Naive thymus-derived CD4-positive, alpha-beta T cell (primary cell): ENCODE data around the gene DYNC2I2. TPM values are rescaled to one million over a fixed set of nuclear protein-coding genes. Genes with fewer than 3 reads are reported as not detected.
"Not testable (repeated sequence)": the region's sequence is repeated elsewhere in the genome, so short reads cannot be mapped to it uniquely, and the experiment has no call there.

ENCODE experiments used
- ATAC-seq: fragments of 150-1000 bp; cut with Tn5 transposase; 2 replicates; pipeline ENCODE4 v1.10.0; 2021; ENCODE audit warnings: mild to moderate bottlenecking, moderate library complexity
- CTCF ChIA-PET: fragments of 350-600 bp; sonication (Branson Sonifier 250); formaldehyde crosslinking; loops from one replicate; lab custom pipeline; 2021; ENCODE audit warnings: antibody characterized with exemption; lab: Charles Lee
- POLR2A ChIA-PET: fragments of 350-600 bp; sonication (Branson Sonifier 250); formaldehyde crosslinking; loops from one replicate; lab custom pipeline; 2021; ENCODE audit warnings: antibody characterized with exemption, inconsistent platforms; lab: Charles Lee
- DNase-seq, 9 donors: peaks; one replicate each; pipeline versions ENCODE4 v3.0.0 to v3.0.0-alpha.2; 2020 to 2022; ENCODE audit warnings: mixed read lengths in 1 of 9
- H3K27ac ChIP-seq: one replicate; pipeline ENCODE4 v1.7.0; 2013; ENCODE audit warnings: mild to moderate bottlenecking, low read depth, low read length, moderate library complexity
- H3K27me3 ChIP-seq, 2 donors: one replicate each; pipeline ENCODE4 v1.7.0; 2013; ENCODE audit warnings: low read length in 2 of 2, mild to moderate bottlenecking in 2 of 2, moderate library complexity in 2 of 2; ENCODE audit not compliant: control insufficient read depth in 2 of 2, insufficient read depth in 2 of 2
- H3K36me3 ChIP-seq, 3 experiments: 1 replicate in 2 of 3; 2 replicates in 1 of 3; pipeline ENCODE4 v1.7.0; 2013; ENCODE audit warnings: low read length in 3 of 3, mild to moderate bottlenecking in 3 of 3, moderate library complexity in 1 of 3; ENCODE audit not compliant: insufficient read depth in 3 of 3, control insufficient read depth in 2 of 3
- H3K4me1 ChIP-seq, 2 donors: one replicate each; pipeline ENCODE4 v1.7.0; 2013; ENCODE audit warnings: low read length in 2 of 2, mild to moderate bottlenecking in 2 of 2, moderate library complexity in 1 of 2; ENCODE audit not compliant: control insufficient read depth in 2 of 2, insufficient read depth in 2 of 2
- H3K4me3 ChIP-seq: 2 replicates; pipeline ENCODE4 v1.7.0; 2013; ENCODE audit warnings: mild to moderate bottlenecking, low read length
- H3K9me3 ChIP-seq, 3 experiments: 1 replicate in 2 of 3; 2 replicates in 1 of 3; pipeline ENCODE4 v1.7.0; 2013; ENCODE audit warnings: low read length in 3 of 3; ENCODE audit not compliant: control insufficient read depth in 2 of 3
- H3K27ac Mint-ChIP-seq, 9 donors: one replicate each; pipeline ENCODE4 v1.8.0; 2020 to 2022; ENCODE audit warnings: mixed read lengths in 9 of 9, mild to moderate bottlenecking in 8 of 9, moderate library complexity in 5 of 9, inconsistent platforms in 2 of 9
- H3K27me3 Mint-ChIP-seq, 5 donors: one replicate each; pipeline ENCODE4 v1.8.0; 2021 to 2022; ENCODE audit warnings: mixed read lengths in 5 of 5, mild to moderate bottlenecking in 1 of 5
- H3K36me3 Mint-ChIP-seq, 5 donors: one replicate each; pipeline ENCODE4 v1.8.0; 2020 to 2022; ENCODE audit warnings: mixed read lengths in 5 of 5, mild to moderate bottlenecking in 3 of 5, inconsistent platforms in 1 of 5
- H3K4me1 Mint-ChIP-seq, 7 donors: one replicate each; pipeline ENCODE4 v1.8.0; 2020 to 2022; ENCODE audit warnings: mixed read lengths in 7 of 7, mild to moderate bottlenecking in 3 of 7, inconsistent platforms in 1 of 7
- H3K4me3 Mint-ChIP-seq, 10 donors: one replicate each; pipeline ENCODE4 v1.8.0; 2020 to 2022; ENCODE audit warnings: mild to moderate bottlenecking in 10 of 10, mixed read lengths in 10 of 10, moderate library complexity in 6 of 10, inconsistent platforms in 2 of 10
- H3K9me3 Mint-ChIP-seq, 11 donors: one replicate each; pipeline ENCODE4 v1.8.0; 2020 to 2022; ENCODE audit warnings: mixed read lengths in 11 of 11, mild to moderate bottlenecking in 4 of 11, inconsistent platforms in 1 of 11, moderate library complexity in 1 of 11
- intact Hi-C, 2 donors: fragments of 100-400 bp; cut with micrococcal nuclease; formaldehyde crosslinking; loops; one replicate each; pipeline ENCODE4 v1.15.1; 2023
- polyA plus RNA-seq, 2 donors: library from polyadenylated mRNA; unstranded; fragments of 300-500 nt; fragmentation: Illumina TruSeq; gene quantifications; one replicate each; pipeline ENCODE4 v1.2.3, GENCODE V29; 2021
- total RNA-seq, 6 experiments: library from RNA in 5 of 6; stranded (reverse) in 5 of 6; gene quantifications; 1 replicate in 5 of 6; 2 replicates in 1 of 6; pipeline ENCODE4 v1.2.3 and lab custom pipeline; 2021 to 2026

The DYNC2I2 gene
- total and polyA plus RNA-seq, 7 experiments from 2014 or later = 1.4 to 41.7 (median 3.7) TPM

- Histone ChIP-seq H3K36me3 (peaks cover 0 to 3% (median 0%) of the 10 kb centered on the region in 3 experiments), H3K9me3 (no peaks in the 10 kb centered on the region), H3K4me3 (peak overlapping the region; percentile 96), H3K4me1 (peaks cover 3 to 9% of the 10 kb centered on the region in 2 donors), H3K27me3 (no peaks in the 10 kb centered on the region), H3K27ac (peak overlapping the region; percentile 99)
- no peaks in the 10 kb centered on the region for H3K9me3 Mint-ChIP-seq
- H3K27me3 Mint-ChIP-seq = no peaks in the 10 kb centered on the region
- intact Hi-C loops = loop anchor here (1.0 to 5.0 kb wide), 4 partner anchors 115 to 225 kb away; partner anchors contain the start of genes ENDOG (in 1 of the 2), LRRC8A (in 1 of the 2), TBC1D13 (in 1 of the 2) and ZER1 (in 1 of the 2)
- peak overlapping the region; percentile 88 to 98 (median 94) for H3K4me3 Mint-ChIP-seq
- peaks cover 0 to 1% (median 0%) of the 10 kb centered on the region in 5 donors for H3K36me3 Mint-ChIP-seq
- H3K27ac Mint-ChIP-seq = peak overlapping the region; percentile 95 to 100 (median 99)
- POLR2A ChIA-PET = interaction anchor here (0.6 to 2.4 kb wide), 10 partner anchors 8 to 378 kb away, joined by 3 to 32 read pairs (median 3); partner anchors contain the start of genes ENDOG, SET and ZER1
- ATAC-seq (no peak), DNase-seq (no peak)
- CTCF ChIA-PET = interaction anchor here (1.7 kb wide), 1 partner anchor 20 kb away, joined by 3 read pairs; no protein-coding TSS in a partner anchor
- peaks cover 0 to 14% (median 7%) of the 10 kb centered on the region in 7 donors for H3K4me1 Mint-ChIP-seq
Observed at GRCh38 chr9:128657344-128657704, 677 bp upstream of the DYNC2I2 start.

GRCh38 chr9:128654481-128654880 is 2.2 kb downstream of the DYNC2I2 start:
- CTCF ChIA-PET = no interaction called here
- POLR2A ChIA-PET = interaction anchor here (0.6 to 0.8 kb wide), 2 partner anchors 112 to 142 kb away, joined by 3 read pairs; no protein-coding TSS in a partner anchor
- H3K36me3 Mint-ChIP-seq = peaks cover 0 to 1% (median 0%) of the 10 kb centered on the region in 5 donors

GRCh38 chr9:128653908-128654307 is 2.7 kb downstream of the DYNC2I2 start:
- Mint-ChIP-seq H3K36me3 (peaks cover 0 to 1% (median 0%) of the 10 kb centered on the region in 5 donors), H3K9me3 (no peaks in the 10 kb centered on the region), H3K4me3 (peak overlapping the region in 1 of 10 donors; percentile 75), H3K4me1 (peaks cover 0 to 14% (median 7%) of the 10 kb centered on the region in 7 donors), H3K27me3 (no peaks in the 10 kb centered on the region), H3K27ac (peak overlapping the region in 1 of 9 donors; percentile 59)
- intact Hi-C loops = no loop called here
- H3K9me3 ChIP-seq = no peaks in the 10 kb centered on the region
- ChIA-PET POLR2A (interaction anchor here (0.8 kb wide), 1 partner anchor 112 kb away, joined by 3 read pairs; no protein-coding TSS in a partner anchor), CTCF (no interaction called here)
- DNase-seq (no peak), ATAC-seq (no peak)
- H3K4me3 ChIP-seq = no peak overlapping the region
- peaks cover 3 to 9% of the 10 kb centered on the region in 2 donors for H3K4me1 ChIP-seq
- no peak overlapping the region for H3K27ac ChIP-seq
- H3K36me3 ChIP-seq = peaks cover 0 to 3% (median 0%) of the 10 kb centered on the region in 3 experiments
- H3K27me3 ChIP-seq = no peaks in the 10 kb centered on the region

More at GRCh38 chr9:128654481-128654880, 2.2 kb downstream of the DYNC2I2 start:
- H3K27me3 Mint-ChIP-seq = no peaks in the 10 kb centered on the region
- H3K4me1 ChIP-seq = peaks cover 3 to 9% of the 10 kb centered on the region in 2 donors
- no peaks in the 10 kb centered on the region for H3K9me3 ChIP-seq
- no peak overlapping the region for H3K27ac ChIP-seq
- DNase-seq (no peak), ATAC-seq (no peak)
- intact Hi-C loops = no loop called here
- no peak overlapping the region for H3K4me3 ChIP-seq
- peak overlapping the region in 7 of 10 donors; percentile 5 to 91 (median 49) for H3K4me3 Mint-ChIP-seq
- H3K27ac Mint-ChIP-seq = peak overlapping the region in 4 of 9 donors; percentile 5 to 70 (median 50)
- peaks cover 0 to 3% (median 0%) of the 10 kb centered on the region in 3 experiments for H3K36me3 ChIP-seq
- no peaks in the 10 kb centered on the region for H3K27me3 ChIP-seq
- peaks cover 0 to 14% (median 7%) of the 10 kb centered on the region in 7 donors for H3K4me1 Mint-ChIP-seq
- no peaks in the 10 kb centered on the region for H3K9me3 Mint-ChIP-seq

GRCh38 chr9:128651798-128652197 is 4.8 kb downstream of the DYNC2I2 start:
- Histone ChIP-seq H3K36me3 (peaks cover 0 to 2% (median 0%) of the 10 kb centered on the region in 3 experiments), H3K4me1 (peaks cover 0 to under 1% of the 10 kb centered on the region in 2 donors), H3K9me3 (no peaks in the 10 kb centered on the region), H3K27ac (no peak overlapping the region), H3K4me3 (no peak overlapping the region), H3K27me3 (no peaks in the 10 kb centered on the region)
- peaks cover 0 to 1% (median 0%) of the 10 kb centered on the region in 5 donors for H3K36me3 Mint-ChIP-seq
- H3K27me3 Mint-ChIP-seq = no peaks in the 10 kb centered on the region
- CTCF ChIA-PET = interaction anchor here (0.7 kb wide), 1 partner anchor 166 kb away, joined by 3 read pairs; the partner anchor contains the start of gene ENDOG
- intact Hi-C loops = no loop called here
- no peak overlapping the region for H3K4me3 Mint-ChIP-seq
- POLR2A ChIA-PET = interaction anchor here (0.6 kb wide), 1 partner anchor 195 kb away, joined by 5 read pairs; no protein-coding TSS in a partner anchor
- peaks cover 0 to 1% (median 0%) of the 10 kb centered on the region in 11 donors for H3K9me3 Mint-ChIP-seq
- DNase-seq (no peak), ATAC-seq (no peak)
- peaks cover 0 to 8% (median 3%) of the 10 kb centered on the region in 7 donors for H3K4me1 Mint-ChIP-seq
- H3K27ac Mint-ChIP-seq = peak overlapping the region in 2 of 9 donors; percentile 25 to 43

GRCh38 chr9:128648206-128648605 is 8.4 kb downstream of the DYNC2I2 start:
- intact Hi-C loops = loop anchor here (2.0 to 5.0 kb wide), 5 partner anchors 39 to 281 kb away; partner anchors contain the start of genes SET (in 2 of the 2) and ENDOG (in 1 of the 2)

GRCh38 chr9:128643519-128644300 is 12.9 kb downstream of the DYNC2I2 start:
- Histone ChIP-seq H3K4me3 (no peak overlapping the region), H3K27ac (no peak overlapping the region)
- peak overlapping the region in 1 of 9 donors; percentile 60 for H3K27ac Mint-ChIP-seq

More at GRCh38 chr9:128648206-128648605, 8.4 kb downstream of the DYNC2I2 start:
- H3K36me3 ChIP-seq, H3K9me3 Mint-ChIP-seq, H3K27ac ChIP-seq, H3K36me3 Mint-ChIP-seq, H3K9me3 ChIP-seq, H3K4me3 Mint-ChIP-seq, H3K27me3 Mint-ChIP-seq, H3K4me1 Mint-ChIP-seq, H3K4me1 ChIP-seq, H3K27ac Mint-ChIP-seq, H3K27me3 ChIP-seq, H3K4me3 ChIP-seq: not testable (repeated sequence)
- DNase-seq (peak; percentile 54 to 74 (median 71)), ATAC-seq (peak; percentile 97)
- CTCF ChIA-PET = interaction anchor here (0.6 to 2.6 kb wide), 5 partner anchors 9 to 400 kb away, joined by 3 to 11 read pairs (median 5); no protein-coding TSS in a partner anchor
- POLR2A ChIA-PET = interaction anchor here (1.0 kb wide), 1 partner anchor 44 kb away, joined by 4 read pairs; no protein-coding TSS in a partner anchor

More at GRCh38 chr9:128643519-128644300, 12.9 kb downstream of the DYNC2I2 start:
- Histone ChIP-seq H3K36me3 (no peaks in the 10 kb centered on the region), H3K9me3 (no peaks in the 10 kb centered on the region), H3K4me1 (no peaks in the 10 kb centered on the region), H3K27me3 (no peaks in the 10 kb centered on the region)
- H3K27me3 Mint-ChIP-seq = no peaks in the 10 kb centered on the region
- ATAC-seq (no peak), DNase-seq (no peak)
- POLR2A ChIA-PET = interaction anchor here (0.8 to 1.0 kb wide), 2 partner anchors 45 to 90 kb away, joined by 3 to 5 read pairs; partner anchors contain the start of gene SET
- peaks cover 0 to 1% (median 0%) of the 10 kb centered on the region in 11 donors for H3K9me3 Mint-ChIP-seq
- CTCF ChIA-PET = interaction anchor here (0.6 to 0.7 kb wide), 2 partner anchors 15 to 19 kb away, joined by 3 read pairs; no protein-coding TSS in a partner anchor
- H3K4me3 Mint-ChIP-seq = no peak overlapping the region
- H3K4me1 Mint-ChIP-seq = peaks cover 0 to 3% (median 0%) of the 10 kb centered on the region in 7 donors
- peaks cover 0 to 1% (median 0%) of the 10 kb centered on the region in 5 donors for H3K36me3 Mint-ChIP-seq
- intact Hi-C loops = no loop called here
